EH (cell line): Measurements from ENCODE around the gene EP400.
A peak's percentile ranks its signal among the peaks of the same experiment; 100 is the strongest.

ENCODE experiments used
- DNase-seq: peaks from one replicate; pipeline ENCODE4 v3.0.0-alpha.2; 2015; ENCODE audit warnings: low read depth

EP400 gene, protein sequence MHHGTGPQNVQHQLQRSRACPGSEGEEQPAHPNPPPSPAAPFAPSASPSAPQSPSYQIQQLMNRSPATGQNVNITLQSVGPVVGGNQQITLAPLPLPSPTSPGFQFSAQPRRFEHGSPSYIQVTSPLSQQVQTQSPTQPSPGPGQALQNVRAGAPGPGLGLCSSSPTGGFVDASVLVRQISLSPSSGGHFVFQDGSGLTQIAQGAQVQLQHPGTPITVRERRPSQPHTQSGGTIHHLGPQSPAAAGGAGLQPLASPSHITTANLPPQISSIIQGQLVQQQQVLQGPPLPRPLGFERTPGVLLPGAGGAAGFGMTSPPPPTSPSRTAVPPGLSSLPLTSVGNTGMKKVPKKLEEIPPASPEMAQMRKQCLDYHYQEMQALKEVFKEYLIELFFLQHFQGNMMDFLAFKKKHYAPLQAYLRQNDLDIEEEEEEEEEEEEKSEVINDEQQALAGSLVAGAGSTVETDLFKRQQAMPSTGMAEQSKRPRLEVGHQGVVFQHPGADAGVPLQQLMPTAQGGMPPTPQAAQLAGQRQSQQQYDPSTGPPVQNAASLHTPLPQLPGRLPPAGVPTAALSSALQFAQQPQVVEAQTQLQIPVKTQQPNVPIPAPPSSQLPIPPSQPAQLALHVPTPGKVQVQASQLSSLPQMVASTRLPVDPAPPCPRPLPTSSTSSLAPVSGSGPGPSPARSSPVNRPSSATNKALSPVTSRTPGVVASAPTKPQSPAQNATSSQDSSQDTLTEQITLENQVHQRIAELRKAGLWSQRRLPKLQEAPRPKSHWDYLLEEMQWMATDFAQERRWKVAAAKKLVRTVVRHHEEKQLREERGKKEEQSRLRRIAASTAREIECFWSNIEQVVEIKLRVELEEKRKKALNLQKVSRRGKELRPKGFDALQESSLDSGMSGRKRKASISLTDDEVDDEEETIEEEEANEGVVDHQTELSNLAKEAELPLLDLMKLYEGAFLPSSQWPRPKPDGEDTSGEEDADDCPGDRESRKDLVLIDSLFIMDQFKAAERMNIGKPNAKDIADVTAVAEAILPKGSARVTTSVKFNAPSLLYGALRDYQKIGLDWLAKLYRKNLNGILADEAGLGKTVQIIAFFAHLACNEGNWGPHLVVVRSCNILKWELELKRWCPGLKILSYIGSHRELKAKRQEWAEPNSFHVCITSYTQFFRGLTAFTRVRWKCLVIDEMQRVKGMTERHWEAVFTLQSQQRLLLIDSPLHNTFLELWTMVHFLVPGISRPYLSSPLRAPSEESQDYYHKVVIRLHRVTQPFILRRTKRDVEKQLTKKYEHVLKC (N-terminal part only)

DNA sequence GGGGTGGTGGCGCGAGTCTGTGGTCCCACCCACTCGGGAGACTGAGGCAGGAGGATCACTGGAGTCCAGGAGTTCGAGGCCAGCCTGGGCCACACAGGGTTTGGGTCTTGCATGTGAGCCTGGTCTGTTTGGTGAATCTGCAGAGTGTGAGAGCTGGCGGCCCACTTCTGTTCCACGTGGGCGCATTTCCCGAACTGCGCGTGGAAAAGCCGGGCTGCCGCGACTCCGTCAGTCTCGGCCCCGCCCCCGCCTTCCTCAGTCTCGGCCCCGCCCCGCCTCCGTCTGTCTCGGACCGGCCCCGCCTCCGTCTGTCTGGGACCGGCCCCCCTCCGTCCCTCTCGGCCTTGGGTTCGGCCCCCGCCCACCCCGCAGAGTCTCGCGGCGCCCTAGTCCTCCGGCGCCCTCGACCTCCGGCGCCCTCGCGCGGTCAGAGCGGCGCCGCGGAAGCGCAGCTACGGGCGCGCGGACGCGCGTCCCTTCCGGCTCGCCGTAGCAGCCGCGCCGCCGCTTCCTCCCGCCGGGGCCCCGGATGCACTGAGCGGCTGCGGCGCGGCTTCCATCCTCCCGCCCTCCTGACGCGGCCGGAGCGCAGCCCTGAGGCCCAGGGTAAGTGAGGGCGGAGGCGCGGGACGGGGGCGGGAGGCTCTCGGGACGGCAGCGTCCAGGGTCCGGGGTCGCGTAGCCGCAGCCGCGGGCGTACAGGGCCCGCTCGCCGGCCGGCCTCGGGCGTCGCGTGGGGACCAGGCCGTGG, at the start of gene EP400:
Gene EP400 (plus strand): TSS at position 512 of the 751 bp plus-strand sequence. CDS start 10,678 bp downstream, outside the sequence.
- peak; percentile 95 for DNase-seq

DNA sequence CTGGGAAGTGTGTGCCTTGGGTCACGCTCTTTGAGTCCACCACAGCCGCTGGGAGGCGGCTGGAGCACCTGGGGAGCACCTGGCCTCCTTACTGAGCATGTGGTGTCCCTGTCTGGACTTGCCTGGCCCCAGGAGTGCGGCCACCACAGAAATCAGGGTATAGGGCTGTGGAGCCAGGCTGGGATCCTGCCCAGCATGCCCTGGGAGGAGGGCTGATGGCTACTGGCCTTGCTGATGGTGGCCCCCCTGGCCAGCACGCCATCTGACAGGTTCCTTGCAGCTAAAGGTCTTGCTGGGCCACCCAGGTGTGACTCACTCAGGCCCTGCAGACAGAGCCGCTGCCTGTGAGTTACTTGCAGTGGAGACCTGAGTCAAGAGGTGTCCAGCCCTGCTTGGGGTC, 49.3 kb upstream of the EP400 start:
- DNase-seq, result no peak

DNA sequence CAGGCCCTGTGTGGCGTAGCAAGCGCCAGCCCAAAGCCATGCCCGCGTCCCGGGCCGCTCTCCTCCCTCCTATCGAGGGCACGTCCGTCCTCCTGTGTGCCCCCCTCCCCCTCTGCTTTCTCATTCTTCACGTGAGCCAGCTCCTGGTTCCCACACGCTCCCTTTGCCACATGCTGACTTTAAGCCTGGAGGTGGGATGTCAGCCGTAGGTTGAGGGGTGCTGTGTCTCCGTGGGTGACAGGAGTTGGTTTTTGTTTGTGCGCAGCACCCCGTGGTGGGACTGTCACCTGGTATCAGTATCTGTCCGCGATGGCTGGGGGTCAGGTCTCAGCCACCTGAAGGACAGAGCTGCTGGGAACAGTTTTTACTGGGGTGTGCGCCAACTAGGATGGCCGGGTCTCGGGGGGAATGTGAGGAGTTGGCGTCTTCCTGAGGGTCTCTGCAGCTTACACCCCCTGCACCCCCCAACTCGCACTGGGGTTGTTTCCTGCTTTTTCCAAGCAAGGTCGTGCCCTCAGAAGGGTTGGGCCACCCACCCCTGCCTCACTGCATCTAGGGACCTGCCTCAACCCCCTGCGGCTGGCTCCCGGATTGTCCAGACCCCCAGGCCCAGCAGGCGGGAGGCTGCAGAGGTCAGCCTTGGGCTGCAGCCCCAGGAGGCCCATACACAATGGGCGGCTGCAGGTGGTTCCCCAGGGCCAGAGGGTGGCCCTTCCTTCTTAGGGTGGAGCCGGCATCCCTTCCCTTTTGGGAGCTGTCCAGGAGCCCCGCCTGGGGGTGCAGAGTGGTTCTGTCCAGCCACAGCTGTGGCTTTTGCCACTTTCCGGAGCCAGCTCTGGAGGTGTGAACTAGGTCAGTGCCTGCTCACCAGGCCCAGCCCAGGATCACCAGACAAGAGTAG, 48.1 kb upstream of the EP400 start:
- DNase-seq, result no peak

DNA sequence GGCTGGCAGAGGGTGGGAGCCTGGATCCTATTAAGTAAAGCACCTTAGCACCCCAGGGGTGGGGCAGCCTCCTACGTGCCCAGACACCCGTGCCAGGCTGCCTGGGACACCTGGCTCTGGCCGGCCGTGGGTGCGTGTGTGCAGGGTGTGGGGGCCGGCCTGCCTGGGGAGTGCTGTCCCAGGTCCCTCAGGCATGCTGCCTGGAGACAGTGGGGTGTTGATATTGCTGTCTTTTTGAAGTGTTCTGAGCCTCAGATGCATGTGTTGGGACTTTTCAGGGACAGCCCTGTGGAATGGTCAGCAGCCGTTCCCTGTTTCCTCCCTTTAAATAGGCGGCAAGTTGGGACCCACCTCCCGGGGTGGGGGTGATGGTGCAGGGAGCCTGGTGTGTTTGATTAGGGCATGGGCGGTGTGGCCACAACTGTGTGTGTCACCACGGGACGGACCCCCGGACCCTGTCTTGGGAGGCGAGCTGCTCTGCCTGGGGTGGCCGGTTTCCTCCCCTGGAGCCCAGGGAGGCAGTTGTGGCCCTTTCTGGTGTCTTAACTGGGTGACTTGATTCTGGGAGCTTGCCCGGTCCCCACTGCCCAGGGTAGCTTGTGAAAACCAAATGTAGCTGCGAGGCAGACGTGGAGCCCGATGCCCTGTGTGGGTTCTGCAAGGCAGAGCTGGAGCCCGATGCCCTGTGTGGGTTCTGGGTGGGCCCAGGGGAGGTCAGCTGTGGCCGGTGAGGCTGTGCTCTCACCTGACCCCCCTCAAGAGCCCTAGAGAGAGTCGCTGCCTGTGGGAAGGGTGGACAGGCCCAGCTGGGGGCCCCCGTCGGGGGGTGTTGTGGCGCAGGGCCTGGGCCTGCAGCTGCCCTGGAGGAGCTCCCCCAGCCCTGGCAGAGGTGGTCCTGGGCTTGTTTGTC, 47.2 kb upstream of the EP400 start:
- DNase-seq, result no peak

DNA sequence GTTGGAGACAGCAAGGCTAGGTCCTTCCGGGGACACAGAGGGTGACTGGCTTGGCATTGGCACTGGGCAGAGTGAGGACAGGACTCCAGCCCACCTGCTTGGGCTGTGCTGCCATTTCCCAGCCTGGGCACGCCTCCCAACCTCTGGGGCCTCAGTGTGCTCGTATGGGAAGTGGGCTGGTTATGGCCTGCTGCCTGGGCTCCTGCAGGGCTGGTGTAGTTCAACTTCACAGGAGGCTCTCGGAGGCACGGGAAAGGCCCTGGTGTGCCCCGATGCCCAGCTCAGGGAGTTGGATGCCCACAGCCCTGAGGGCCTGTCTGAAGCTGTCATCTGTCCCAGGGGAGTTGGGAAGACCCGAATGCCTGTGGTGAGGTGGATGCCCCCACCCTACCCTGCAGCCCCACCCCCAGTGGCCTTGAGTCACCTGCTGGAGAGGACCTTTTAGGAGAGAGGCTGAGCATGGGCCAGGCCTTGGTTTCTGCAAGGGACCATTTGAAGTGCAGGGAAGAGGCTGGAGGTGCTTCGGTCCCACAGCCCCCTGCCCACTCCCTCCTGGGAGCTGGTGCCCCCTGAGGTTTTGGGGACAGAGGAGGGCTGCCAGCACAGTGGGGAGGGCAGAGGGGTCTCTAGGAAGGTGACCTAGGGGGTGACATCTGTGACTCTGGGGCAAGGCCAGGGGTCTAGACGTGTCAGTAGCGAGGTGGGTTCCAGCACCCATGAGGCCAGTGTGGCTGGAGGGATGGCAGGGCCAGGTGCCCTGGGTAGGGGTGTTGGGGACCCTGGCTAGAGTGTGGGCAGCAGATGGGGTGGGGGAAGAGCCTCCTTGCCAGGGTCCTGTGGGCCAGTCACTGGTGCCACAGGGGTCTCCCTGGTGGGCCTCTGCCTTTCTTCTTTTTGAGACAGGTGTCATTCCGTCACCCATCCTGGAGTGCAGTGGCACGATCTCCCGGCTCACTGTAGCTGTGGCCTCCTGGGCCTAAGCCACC, 46.2 kb upstream of the EP400 start:
- DNase-seq, result no peak

DNA sequence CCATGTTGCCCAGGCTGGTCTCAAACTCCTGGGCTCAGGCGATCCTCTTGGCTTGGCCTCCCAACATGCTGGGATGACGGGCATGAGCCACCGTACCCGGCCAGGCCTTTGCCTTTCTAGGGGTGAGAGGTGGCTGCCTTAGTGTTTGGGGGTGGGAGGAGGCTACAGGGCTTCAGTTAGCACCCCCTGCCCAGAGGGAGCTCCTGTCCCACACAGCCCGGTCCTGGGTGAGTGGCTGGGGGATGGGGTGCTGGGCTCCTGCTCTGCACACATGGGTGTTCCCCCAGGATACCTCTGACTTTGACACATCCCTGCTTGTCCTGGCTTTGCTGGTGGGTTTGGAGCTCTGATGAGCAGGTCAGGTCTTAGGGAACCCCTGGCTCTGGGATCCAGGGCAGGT, 45.4 kb upstream of the EP400 start:
- no peak for DNase-seq

DNA sequence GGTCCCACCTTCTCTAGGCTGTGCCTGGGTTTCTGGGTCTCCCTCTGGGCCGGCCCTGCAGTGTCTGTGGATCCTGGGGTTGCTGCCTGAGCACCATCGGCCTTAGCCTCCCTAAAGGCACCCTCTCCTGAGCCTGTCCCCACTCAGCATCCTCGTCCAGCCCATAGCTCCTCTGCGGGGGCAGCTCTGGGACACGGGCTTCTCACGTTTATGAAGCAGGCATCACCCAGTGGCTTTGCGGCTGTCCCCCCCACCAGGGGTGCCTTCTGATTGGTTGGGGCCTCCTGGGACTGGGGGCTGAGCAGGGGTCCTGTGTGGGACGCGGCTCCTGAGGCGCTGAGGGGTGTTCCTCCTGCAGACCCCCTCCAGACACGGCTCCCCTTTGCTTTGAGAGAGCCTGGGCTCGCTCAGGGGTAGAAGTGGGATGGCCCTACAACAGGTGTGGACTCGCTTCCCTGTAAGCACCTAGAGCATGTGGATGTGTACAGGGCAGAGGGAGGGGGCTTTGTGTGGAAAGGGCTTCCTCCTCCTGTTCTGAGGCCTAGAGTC, 44.6 kb upstream of the EP400 start:
- no peak for DNase-seq

DNA sequence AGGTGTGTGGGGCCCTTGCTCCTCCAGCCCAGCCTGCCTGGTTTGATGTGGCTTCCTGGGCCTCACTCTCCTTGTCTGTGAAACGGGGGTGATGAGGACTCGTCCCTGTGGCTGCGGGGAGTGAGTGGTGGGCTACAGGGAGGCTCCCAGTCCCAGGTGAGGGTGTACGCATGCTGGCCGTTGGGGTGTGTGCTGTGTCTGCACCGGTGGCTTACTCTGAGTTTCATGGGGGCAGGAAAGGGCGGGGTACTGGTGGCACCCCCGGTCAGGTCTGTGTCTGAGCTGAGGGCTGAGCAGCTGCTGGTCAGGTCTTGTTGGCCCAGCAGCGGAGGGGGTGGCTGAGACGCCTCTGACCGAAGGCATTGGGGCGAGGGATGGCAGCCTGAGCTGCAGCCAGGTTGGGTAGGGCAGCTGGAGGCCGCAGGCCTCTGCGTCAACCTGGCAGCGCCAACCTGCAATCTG, 44.1 kb upstream of the EP400 start:
- DNase-seq, result no peak

DNA sequence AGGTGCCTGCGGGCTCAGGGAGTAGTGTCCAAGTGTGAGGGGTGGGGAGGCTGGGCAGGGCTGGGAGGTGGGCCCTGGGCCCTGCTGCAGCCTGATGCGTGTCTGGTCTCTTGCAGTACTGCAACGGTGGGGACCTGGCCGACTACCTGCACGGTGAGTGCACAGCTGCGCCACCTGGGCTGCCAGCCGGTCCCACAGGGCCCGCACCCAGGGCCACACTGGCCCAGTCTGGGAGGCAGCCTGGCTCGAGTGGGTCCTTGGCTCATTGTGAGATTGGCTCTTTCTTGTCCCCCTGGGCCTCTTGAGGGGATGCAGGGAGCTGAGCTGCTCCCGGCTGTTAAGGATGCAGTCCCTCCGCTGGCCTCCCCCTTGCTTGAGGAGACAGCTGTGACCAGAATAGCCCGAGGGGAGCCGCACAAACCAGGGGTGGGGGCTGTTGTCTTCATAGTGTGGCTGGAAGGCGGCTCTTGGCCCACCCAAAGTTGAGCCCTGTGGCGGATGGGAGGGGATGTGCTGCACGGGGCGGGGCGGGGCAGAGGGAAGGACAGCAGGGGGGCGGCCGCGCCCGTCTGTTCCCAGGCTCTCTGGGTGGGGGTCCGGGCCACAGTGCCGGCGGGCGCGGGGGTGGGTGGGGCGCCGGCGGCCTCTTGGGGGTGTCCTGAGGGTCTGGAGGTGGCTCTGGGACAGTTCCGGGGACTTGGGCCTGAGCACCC, 42.2 kb upstream of the EP400 start:
- no peak for DNase-seq

DNA sequence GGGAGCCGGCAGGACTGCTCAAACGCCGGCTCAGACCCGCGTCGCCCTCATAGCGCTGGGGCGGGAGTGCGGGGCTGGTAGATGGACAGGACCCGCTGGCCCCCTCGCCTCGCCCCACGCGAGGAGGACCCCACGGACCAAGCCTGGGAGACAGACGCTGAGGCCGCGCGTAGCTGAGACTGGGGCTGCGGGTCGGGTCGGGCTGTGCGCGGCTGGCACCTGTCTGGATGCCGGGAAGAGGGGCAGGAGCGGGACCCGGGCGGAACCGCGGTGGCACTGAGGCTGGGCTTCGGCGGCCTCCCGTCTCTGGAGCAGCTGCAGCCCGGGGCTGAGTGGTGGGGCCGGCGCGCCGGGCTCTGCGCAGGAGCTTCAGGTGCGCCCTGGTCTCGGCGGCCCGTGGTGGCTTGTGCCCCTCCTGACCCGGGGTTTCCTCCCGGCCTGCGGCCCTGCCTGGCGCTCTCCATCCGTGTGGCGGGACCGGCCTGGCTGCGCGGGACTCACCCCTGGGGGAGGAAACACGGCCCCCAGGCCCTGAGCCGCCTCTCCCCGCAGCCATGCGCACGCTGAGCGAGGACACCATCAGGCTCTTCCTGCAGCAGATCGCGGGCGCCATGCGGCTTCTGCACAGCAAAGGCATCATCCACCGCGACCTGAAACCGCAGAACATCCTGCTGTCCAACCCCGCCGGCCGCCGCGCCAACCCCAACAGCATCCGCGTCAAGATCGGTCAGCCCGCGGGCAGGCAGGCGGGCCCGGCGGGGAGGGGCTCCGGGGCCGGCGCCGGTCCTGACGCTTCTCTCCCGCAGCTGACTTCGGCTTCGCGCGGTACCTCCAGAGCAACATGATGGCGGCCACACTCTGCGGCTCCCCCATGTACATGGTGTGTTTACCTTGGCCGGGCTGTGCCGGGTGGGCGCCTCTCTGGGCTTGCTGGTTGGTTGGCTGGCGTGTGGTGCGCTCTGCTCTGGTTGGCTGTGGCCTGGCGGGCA, 41.4 kb upstream of the EP400 start:
- DNase-seq, result no peak

DNA sequence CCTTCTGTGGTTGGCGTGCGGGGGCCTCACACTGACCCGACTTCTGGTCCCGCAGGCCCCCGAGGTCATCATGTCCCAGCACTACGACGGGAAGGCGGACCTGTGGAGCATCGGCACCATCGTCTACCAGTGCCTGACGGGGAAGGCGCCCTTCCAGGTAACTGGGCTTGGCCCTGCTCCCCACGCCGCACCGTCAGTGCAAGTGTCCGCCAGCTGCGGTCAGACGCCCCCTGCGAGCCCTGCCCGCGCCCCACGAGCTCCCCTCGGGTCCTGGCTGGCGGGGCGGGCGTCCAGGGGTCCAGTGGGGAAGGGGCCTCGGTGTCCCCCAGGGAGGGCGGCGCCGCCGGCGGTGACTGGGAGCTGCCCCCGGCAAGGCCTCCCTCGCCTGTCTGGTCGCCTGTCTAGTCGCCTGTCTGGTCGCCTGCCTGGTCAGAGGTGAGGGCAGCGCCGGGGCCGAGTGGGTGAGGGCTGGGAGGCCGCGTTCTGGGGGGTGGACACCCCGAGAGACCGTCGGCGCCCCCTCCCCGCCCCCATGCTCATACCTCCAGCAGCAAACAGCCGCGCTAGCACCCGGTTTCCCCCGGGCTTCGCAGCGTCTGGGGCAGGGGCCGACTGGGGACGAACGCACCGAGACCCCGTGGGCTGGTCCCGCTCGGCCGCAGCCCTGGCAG, 40.5 kb upstream of the EP400 start:
- DNase-seq, result no peak

DNA sequence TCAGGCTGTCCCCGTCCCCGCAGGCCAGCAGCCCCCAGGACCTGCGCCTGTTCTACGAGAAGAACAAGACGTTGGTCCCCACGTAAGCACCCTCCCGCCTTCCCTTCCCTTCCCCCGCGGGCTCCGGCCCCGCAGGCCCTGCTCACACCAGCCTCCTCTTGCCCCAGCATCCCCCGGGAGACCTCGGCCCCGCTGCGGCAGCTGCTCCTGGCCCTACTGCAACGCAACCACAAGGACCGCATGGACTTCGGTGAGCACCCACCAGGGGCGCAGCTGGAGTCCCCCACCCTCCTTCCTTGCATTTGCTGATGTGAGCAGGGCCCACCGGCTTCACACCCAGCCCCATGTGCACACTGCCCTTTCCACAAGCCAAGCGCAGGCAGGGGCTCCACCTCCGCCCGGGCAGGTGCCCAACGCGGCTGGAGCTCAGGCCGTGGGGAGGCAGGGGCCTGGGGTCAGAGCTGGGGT, 40.0 kb upstream of the EP400 start:
- no peak for DNase-seq

DNA sequence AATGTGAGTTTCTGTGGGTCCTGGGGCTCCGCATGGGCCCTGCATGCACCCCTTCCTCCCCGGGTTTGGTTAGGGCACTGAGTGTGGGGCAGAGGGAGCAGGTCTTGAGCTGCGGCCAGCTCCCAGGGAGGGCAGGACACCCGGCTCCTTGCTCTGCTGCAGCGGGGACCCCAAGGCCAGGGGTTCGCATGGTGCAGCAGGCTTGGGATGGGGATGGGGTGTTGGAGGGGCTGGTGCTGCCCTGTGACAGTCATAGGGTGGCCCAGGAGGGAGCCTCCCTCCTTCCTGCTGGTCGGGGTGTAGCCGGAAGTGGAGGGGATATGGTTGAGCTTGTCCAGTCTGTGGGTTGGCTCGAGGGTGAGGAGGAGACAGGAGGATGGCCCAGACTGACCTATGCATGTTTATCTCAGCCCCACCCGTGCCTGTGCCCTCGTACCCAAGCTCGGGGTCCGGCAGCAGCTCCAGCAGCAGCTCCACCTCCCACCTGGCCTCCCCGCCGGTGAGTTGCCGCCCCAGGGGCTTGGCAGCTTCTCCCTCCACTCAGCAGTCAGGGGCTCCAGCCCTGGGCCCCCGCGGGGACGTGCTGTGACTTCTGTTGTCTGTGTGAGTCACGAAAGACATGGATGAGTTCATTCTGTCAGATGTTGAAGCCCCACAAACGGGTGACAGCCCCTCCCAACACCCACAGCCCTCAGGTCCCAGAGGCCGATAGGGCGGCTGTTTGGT, 39.3 kb upstream of the EP400 start:
- DNase-seq, result peak; percentile 45

DNA sequence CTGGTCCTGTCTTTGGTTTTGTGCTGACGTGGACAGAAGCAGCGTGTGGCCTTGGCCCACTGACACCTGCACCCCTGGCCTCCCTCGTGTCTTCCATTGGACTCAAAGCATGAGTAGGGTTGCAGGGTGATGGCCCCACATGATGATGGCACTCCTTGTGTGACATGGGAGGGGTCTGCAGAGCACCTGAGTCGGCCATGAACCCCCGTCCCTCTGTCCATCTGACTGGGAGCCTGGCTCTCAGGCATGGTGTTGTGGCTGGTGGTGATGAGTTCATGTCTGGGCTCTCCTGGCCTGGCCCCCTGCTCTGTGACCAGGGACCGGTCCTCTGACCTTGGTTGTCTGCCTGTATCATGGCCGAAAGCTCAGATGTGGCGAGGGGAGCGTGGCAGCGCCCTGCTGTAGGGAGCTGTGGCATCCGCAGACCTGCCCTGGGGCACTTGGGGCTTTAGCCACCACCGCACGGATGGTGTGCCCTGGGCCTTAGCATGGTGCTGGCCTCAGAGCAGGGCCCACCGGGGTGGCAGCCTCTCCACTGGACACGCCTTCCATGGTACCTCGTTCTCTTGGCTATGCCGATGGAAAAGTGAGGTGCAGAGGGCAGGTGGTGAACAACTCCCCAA, 38.6 kb upstream of the EP400 start:
- no peak for DNase-seq
